IMR-90 (cell line): ENCODE measurements around the gene SLC39A2. TPM values are rescaled to one million over a fixed set of nuclear protein-coding genes. Genes with fewer than 3 reads are reported as not detected.

ENCODE experiments used
- ATAC-seq: fragments of 200-7000 bp; cut with Tn5 transposase; 2 replicates; pipeline ENCODE4 v1.9.1; 2020; ENCODE audit warnings: low read depth, mild to moderate bottlenecking, moderate library complexity
- BruUV-seq: library from RNA; stranded (reverse); fragments of 400-500 nt; replicated peaks from 2 replicates; lab custom pipeline; 2021; lab: Mats Ljungman, UMichigan
- CTCF ChIA-PET: fragments of 300-600 bp; formaldehyde crosslinking; extraction: SDS; loops from one replicate; lab custom pipeline; 2021; ENCODE audit warnings: antibody characterized with exemption; lab: Yijun Ruan, JAX
- POLR2A ChIA-PET: fragments of 300-600 bp; sonication (Branson Sonifier 250); formaldehyde crosslinking; loops from one replicate; lab custom pipeline; 2022; ENCODE audit warnings: antibody characterized with exemption; ENCODE audit not compliant: unreplicated experiment; lab: Charles Lee
- DNase-seq: peaks from one replicate; pipeline ENCODE4 v3.0.0; 2013
- H2AFZ ChIP-seq: replicated peaks from 2 replicates; pipeline ENCODE3; 2013; ENCODE audit warnings: low read length, mild to moderate bottlenecking; ENCODE audit not compliant: poor library complexity
- H2AK5ac ChIP-seq: 2 replicates; pipeline ENCODE4 v1.6.1; 2013; ENCODE audit warnings: low read depth, low read length, inconsistent platforms
- H2AK9ac ChIP-seq: replicated peaks from 2 replicates; pipeline ENCODE3; 2013; ENCODE audit warnings: mild to moderate bottlenecking, low read depth, low read length, moderate library complexity; ENCODE audit not compliant: poor library complexity
- H2BK120ac ChIP-seq: 2 replicates; pipeline ENCODE4 v1.6.1; 2013; ENCODE audit warnings: low read depth, low read length, inconsistent platforms
- H2BK15ac ChIP-seq: 3 replicates; pipeline ENCODE4 v1.6.1; 2013; ENCODE audit warnings: low read depth, low read length, inconsistent platforms
- H2BK20ac ChIP-seq: 2 replicates; pipeline ENCODE4 v1.6.1; 2013; ENCODE audit warnings: low read depth, mild to moderate bottlenecking, inconsistent platforms, low read length, moderate library complexity
- H2BK5ac ChIP-seq: 2 replicates; pipeline ENCODE4 v1.6.1; 2013; ENCODE audit warnings: mild to moderate bottlenecking, low read depth, low read length, inconsistent platforms; ENCODE audit not compliant: poor library complexity, severe bottlenecking
- H3K14ac ChIP-seq: replicated peaks from 2 replicates; pipeline ENCODE4 v1.6.1; 2013; ENCODE audit warnings: low read depth, low read length, inconsistent platforms
- H3K18ac ChIP-seq: 2 replicates; pipeline ENCODE4 v1.6.1; 2013; ENCODE audit warnings: low read depth, low read length, control low read depth
- H3K23ac ChIP-seq: 2 replicates; pipeline ENCODE4 v1.6.1; 2013; ENCODE audit warnings: low read depth, low read length, inconsistent platforms
- H3K27ac ChIP-seq: 2 replicates; pipeline ENCODE4 v1.5.1; 2013; ENCODE audit warnings: mild to moderate bottlenecking, control low read depth, low read length; ENCODE audit not compliant: insufficient read depth
- H3K27me3 ChIP-seq: 2 replicates; pipeline ENCODE4 v1.6.1; 2013; ENCODE audit warnings: low read length; ENCODE audit not compliant: control insufficient read depth, insufficient read depth
- H3K36me3 ChIP-seq: 2 replicates; pipeline ENCODE4 v1.6.1; 2013; ENCODE audit warnings: low read length, mixed read lengths; ENCODE audit not compliant: control insufficient read depth, insufficient read depth
- H3K4ac ChIP-seq: 2 replicates; pipeline ENCODE4 v1.6.1; 2013; ENCODE audit warnings: low read depth, low read length, inconsistent platforms
- H3K4me1 ChIP-seq: 2 replicates; pipeline ENCODE4 v1.6.1; 2013; ENCODE audit warnings: low read length, mixed read lengths; ENCODE audit not compliant: control insufficient read depth, insufficient read depth
- H3K4me2 ChIP-seq: 2 replicates; pipeline ENCODE4 v1.6.1; 2013; ENCODE audit warnings: low read depth, mild to moderate bottlenecking, control low read depth, low read length, moderate library complexity
- H3K4me3 ChIP-seq: 2 replicates; pipeline ENCODE4 v1.5.1; 2013; ENCODE audit warnings: low read depth, mild to moderate bottlenecking, control low read depth, low read length, moderate library complexity; ENCODE audit not compliant: insufficient read depth
- H3K56ac ChIP-seq: 2 replicates; pipeline ENCODE4 v1.6.1; 2013; ENCODE audit warnings: low read length, inconsistent platforms; ENCODE audit not compliant: insufficient read depth; ENCODE audit errors: extremely low read depth
- H3K79me1 ChIP-seq, 2 experiments: 2 replicates each; pipeline ENCODE4 v1.6.1; 2013; ENCODE audit warnings: low read length in 2 of 2, inconsistent platforms in 1 of 2, low read depth in 1 of 2
- H3K9ac ChIP-seq: 2 replicates; pipeline ENCODE4 v1.6.1; 2013; ENCODE audit warnings: low read depth, low read length, control low read depth
- H3K9me1 ChIP-seq: 2 replicates; pipeline ENCODE4 v1.6.1; 2013; ENCODE audit warnings: low read length, inconsistent platforms; ENCODE audit not compliant: insufficient read depth
- H3K9me3 ChIP-seq: 2 replicates; pipeline ENCODE4 v1.6.1; 2013; ENCODE audit warnings: low read length; ENCODE audit not compliant: control insufficient read depth, insufficient read depth
- H4K20me1 ChIP-seq: 2 replicates; pipeline ENCODE4 v1.6.1; 2013; ENCODE audit warnings: low read length, inconsistent platforms; ENCODE audit not compliant: insufficient read depth
- H4K5ac ChIP-seq: 2 replicates; pipeline ENCODE4 v1.6.1; 2013; ENCODE audit warnings: mild to moderate bottlenecking, low read depth, low read length, control low read depth
- H4K8ac ChIP-seq, 2 experiments: 2 replicates each; pipeline ENCODE4 v1.6.1; 2013; ENCODE audit warnings: low read depth in 2 of 2, low read length in 2 of 2, control low read depth in 1 of 2, inconsistent platforms in 1 of 2
- H4K91ac ChIP-seq: 2 replicates; pipeline ENCODE4 v1.6.1; 2013; ENCODE audit warnings: low read depth, low read length, inconsistent platforms; ENCODE audit not compliant: insufficient read depth
- BHLHE40 ChIP-seq: fragments of 150-350 bp; IDR thresholded peaks from 2 replicates; pipeline ENCODE4 v1.6.1; 2016; ENCODE audit warnings: mild to moderate bottlenecking, low read depth, low read length
- CEBPB ChIP-seq: IDR thresholded peaks from 2 replicates; pipeline ENCODE4 v1.6.1; 2012; ENCODE audit warnings: low read depth, low read length, improper control_type of control experiment
- CTCF ChIP-seq: conservative IDR thresholded peaks from 2 replicates; pipeline ENCODE4 v1.5.1; 2012; ENCODE audit warnings: mild to moderate bottlenecking, low read depth, low read length, improper control_type of control experiment
- MAZ ChIP-seq: IDR thresholded peaks from 2 replicates; pipeline ENCODE4 v1.6.1; 2012; ENCODE audit warnings: low read depth, mild to moderate bottlenecking, low read length, improper control_type of control experiment, moderate library complexity, borderline replicate concordance
- NFE2L2 ChIP-seq: fragments of 150-350 bp; IDR thresholded peaks from 2 replicates; pipeline ENCODE4 v1.6.1; 2016; ENCODE audit warnings: low read depth, mild to moderate bottlenecking, low read length
- RAD21 ChIP-seq: IDR thresholded peaks from 2 replicates; pipeline ENCODE4 v1.6.1; 2012; ENCODE audit warnings: low read length, improper control_type of control experiment
- SMC3 ChIP-seq: fragments of 150-350 bp; IDR thresholded peaks from 2 replicates; pipeline ENCODE4 v1.6.1; 2016; ENCODE audit warnings: low read depth, mild to moderate bottlenecking, antibody characterized with exemption, low read length, moderate library complexity
- USF2 ChIP-seq: fragments of 150-350 bp; IDR thresholded peaks from 2 replicates; pipeline ENCODE4 v1.6.1; 2017; ENCODE audit warnings: mild to moderate bottlenecking, antibody characterized with exemption, low read length, low read depth
- WGBS, 2 experiments: methylation state at CpG; one replicate each; pipeline versions ENCODE4 v1.1.5 to v1.1.7; 2013; ENCODE audit warnings: missing lambda C conversion rate in 2 of 2; ENCODE audit not compliant: insufficient read length in 1 of 2; ENCODE audit errors: extremely low coverage in 2 of 2; 5-methylcytosine and 5-hydroxymethylcytosine counted together
- dilution Hi-C: fragments of 300-500 bp; cut with HindIII; formaldehyde crosslinking; loops from one replicate; pipeline ENCODE4 v1.14.3; 2018; ENCODE audit warnings: low sequenced_read_pairs; ENCODE audit not compliant: unreplicated experiment
- in situ Hi-C: fragments of 300-500 bp; cut with MboI; formaldehyde crosslinking; loops from 3 replicates; pipeline ENCODE4 v1.14.3; 2019; ENCODE audit warnings: low sequenced_read_pairs, inconsistent platforms, mixed read lengths
- intact Hi-C: fragments of 100-400 bp; cut with micrococcal nuclease; formaldehyde crosslinking; loops from 2 replicates; pipeline ENCODE4 v1.10.0; 2022
- polyA plus RNA-seq, 3 experiments: library from polyadenylated mRNA; depleted of rRNA; stranded (reverse); fragments of >200 nt; gene quantifications; 2 replicates each; pipeline ENCODE4 v1.2.3, GENCODE V29; 2012; ENCODE audit warnings: low replicate concordance in 1 of 3
- total RNA-seq: library from RNA; depleted of rRNA; stranded (reverse); fragments of >200 nt; gene quantifications from 2 replicates; pipeline ENCODE4 v1.2.3, GENCODE V29; 2012

Gene SLC39A2
- total and polyA plus RNA-seq, 2 of the 4 experiments (the other 2 are of a cell fraction) = not detected

- Histone ChIP-seq H3K9me3 (no peaks in the 10 kb centered on the region), H3K4me1 (peaks cover 5% of the 10 kb centered on the region; the same call in 1 of the 2 replicates), H3K79me1 (no peaks in the 10 kb centered on the region), H3K56ac (peak overlapping the region; percentile 44; the same call in 1 of the 2 replicates), H3K36me3 (no peaks in the 10 kb centered on the region), H3K9ac (peak overlapping the region; percentile 64), H3K4ac (peak overlapping the region; percentile 79), H2AK9ac (peak overlapping the region; percentile 6), H2AK5ac (no peak overlapping the region), H2BK15ac (no peak overlapping the region; the same call in 2 of the 3 replicates), H3K27me3 (peaks cover 11% of the 10 kb centered on the region), H3K23ac (peak overlapping the region; percentile 74; the same call in 1 of the 2 replicates), H4K8ac (peak overlapping the region; percentile 85 to 89), H3K14ac (0 out of 2 replicates have a peak overlapping the region, but pooled peaks have one; percentile 62), H2AFZ (peak overlapping the region; percentile 94), H3K9me1 (peaks cover 4% of the 10 kb centered on the region; the same call in 1 of the 2 replicates), H3K4me2 (peak overlapping the region; percentile 85), H2BK120ac (peak overlapping the region; percentile 83; the same call in 1 of the 2 replicates), H4K20me1 (no peaks in the 10 kb centered on the region), H3K4me3 (peak overlapping the region; percentile 57), H3K18ac (no peak overlapping the region), H2BK5ac (no peak overlapping the region), H2BK20ac (peak overlapping the region; percentile 64; the same call in 1 of the 2 replicates), H3K27ac (peak overlapping the region; percentile 33), H4K5ac (no peak overlapping the region; the same call in 1 of the 2 replicates), H4K91ac (peak overlapping the region; percentile 30)
- CTCF ChIA-PET = interaction anchor here (0.6 to 2.1 kb wide), 27 partner anchors 8 to 776 kb away, joined by 3 to 27 read pairs (median 4); partner anchors contain the start of gene RNASE4
- intact Hi-C loops = loop anchor here (1.0 to 5.0 kb wide), 6 partner anchors 70 to 362 kb away; no protein-coding TSS in a partner anchor
- ATAC-seq (peak; percentile 97), DNase-seq (peak; percentile 78)
- dilution Hi-C loops = no loop called here
- BruUV-seq = no TSS peak
- 0% methylated on average over 2 of the region's 47 CpGs; no CpG with 5 or more reads in 1 of the 2 experiments for WGBS, 2 experiments
- peak; percentile 61 for TF ChIP-seq RAD21
- no peak; the same call in 1 of the 2 replicates for TF ChIP-seq BHLHE40
- TF ChIP-seq USF2 = no peak
- TF ChIP-seq CEBPB = peak; percentile 4; the same call in 1 of the 2 replicates
- TF ChIP-seq NFE2L2 = no peak
- peak; percentile 68 for TF ChIP-seq SMC3
- peak; percentile 97 for TF ChIP-seq CTCF
- TF ChIP-seq MAZ = peak; percentile 71; the same call in 1 of the 2 replicates
- in situ Hi-C loops = no loop called here
- POLR2A ChIA-PET = interaction anchor here (0.5 kb wide), 1 partner anchor 638 kb away, joined by 9 read pairs; no protein-coding TSS in a partner anchor
These were observed 27.9 kb upstream of the SLC39A2 start for GRCh38 chr14:20970983-20971704.
